Gastrocnemius medialis (tissue), 4 donors: ENCODE data around the gene RFTN1. TPM values are rescaled to one million over a fixed set of nuclear protein-coding genes. Genes with fewer than 3 reads are reported as not detected.
A peak's percentile ranks its signal among the peaks of the same experiment; 100 is the strongest.

ENCODE experiments used
- ATAC-seq, 2 donors: fragments of 150-250 bp; one replicate each; pipeline ENCODE4 v1.9.1; 2016
- DNase-seq, 2 donors: peaks; one replicate each; pipeline ENCODE4 v3.0.0-alpha.2; 2019
- H3K27ac ChIP-seq, 4 donors: fragments of 200-600 bp; sonication (generic); 1 replicate in 1 of 4; 2 replicates in 3 of 4; pipeline ENCODE4 v1.5.1; 2016 to 2018; ENCODE audit warnings: mild to moderate bottlenecking in 2 of 4, moderate library complexity in 1 of 4
- H3K27me3 ChIP-seq, 3 donors: fragments of 200-600 bp; sonication (generic) in 2 of 3; 1 replicate in 1 of 3; 2 replicates in 2 of 3; pipeline versions ENCODE4 v1.5.1 to v1.6.0; 2016 to 2019; ENCODE audit warnings: mild to moderate bottlenecking in 1 of 3, moderate library complexity in 1 of 3
- H3K36me3 ChIP-seq, 2 donors: fragments of 200-600 bp; sonication (generic) in 1 of 2; one replicate each; pipeline ENCODE4 v1.5.1; 2017 to 2018
- H3K4me1 ChIP-seq, 2 donors: fragments of 200-600 bp; sonication (generic) in 1 of 2; one replicate each; pipeline ENCODE4 v1.5.1; 2016 to 2017; ENCODE audit warnings: mild to moderate bottlenecking in 2 of 2
- H3K4me3 ChIP-seq, 4 donors: fragments of 200-600 bp; sonication (generic) in 3 of 4; 1 replicate in 1 of 4; 2 replicates in 3 of 4; pipeline ENCODE4 v1.5.1; 2016 to 2019; ENCODE audit warnings: mild to moderate bottlenecking in 2 of 4
- H3K9me3 ChIP-seq, 3 donors: fragments of 200-600 bp; sonication (generic) in 2 of 3; 1 replicate in 1 of 3; 2 replicates in 2 of 3; pipeline ENCODE4 v1.5.1; 2016 to 2019
- POLR2A ChIP-seq, 2 donors: fragments of 450-650 bp; IDR thresholded peaks; one replicate each; pipeline ENCODE4 v1.6.1; 2017; ENCODE audit warnings: antibody characterized with exemption in 2 of 2, mild to moderate bottlenecking in 2 of 2, moderate library complexity in 2 of 2
- in situ Hi-C, 4 donors: fragments of 200-750 bp; cut with MboI; loops; one replicate each; pipeline versions ENCODE4 v1.15.0 to v1.8.0; 2017; ENCODE audit warnings: low sequenced_read_pairs in 4 of 4
- intact Hi-C: fragments of 100-400 bp; cut with DNase I; formaldehyde crosslinking; loops from one replicate; pipeline ENCODE4 v1.15.1; 2023; ENCODE audit warnings: low total_unique reads
- total RNA-seq, 4 donors: library from RNA; depleted of rRNA; stranded (reverse); fragments of >200 nt; gene quantifications; one replicate each; pipeline versions ENCODE4 v1.1.0 to v1.2.3, GENCODE V29; 2016
- TF ChIP-seq, protein P1 (sequence below), 5 experiments: fragments of 450-650 bp in 3 of 5; fragments of 200-600 bp in 2 of 5; sonication (generic) in 2 of 5; IDR thresholded peaks in 4 of 5; conservative IDR thresholded peaks in 1 of 5; 1 replicate in 4 of 5; 2 replicates in 1 of 5; pipeline ENCODE4 v1.5.1; 2016 to 2019; ENCODE audit warnings: antibody characterized with exemption in 5 of 5, mild to moderate bottlenecking in 3 of 5, moderate library complexity in 3 of 5

RFTN1 gene
- total RNA-seq, 4 donors from 2014 or later = 10.7 to 22.8 (median 11.7) TPM

DNA sequence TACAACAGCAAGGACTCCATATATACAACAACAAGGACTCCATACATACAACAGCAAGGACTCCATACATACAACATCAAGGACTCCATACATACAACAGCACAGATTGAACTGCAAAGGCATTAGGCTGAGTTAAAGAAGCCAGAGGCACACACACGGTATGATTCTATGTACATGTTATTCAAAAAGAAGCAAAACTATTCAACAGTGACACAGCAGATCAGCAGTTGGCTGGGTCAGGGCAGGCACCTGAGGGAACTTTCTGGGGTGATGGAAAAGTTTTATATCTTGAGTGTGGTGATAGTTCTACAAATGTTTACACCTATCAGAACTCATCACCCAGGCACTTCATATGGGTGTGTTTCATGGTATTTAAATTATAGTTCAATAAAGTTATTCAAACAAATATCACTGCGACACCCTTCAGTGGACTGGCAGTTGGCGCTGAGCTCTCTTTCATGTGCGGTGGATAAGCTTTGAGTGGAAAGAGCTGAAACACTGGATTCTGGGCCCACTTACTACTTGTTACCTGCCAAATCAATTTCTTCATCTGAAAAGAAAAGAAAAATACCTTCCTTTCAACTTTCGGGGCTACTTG, 28.0 kb downstream of the RFTN1 start:
- in situ Hi-C loops (no loop called here), intact Hi-C loops (no loop called here)
- TF ChIP-seq, protein P1, sequence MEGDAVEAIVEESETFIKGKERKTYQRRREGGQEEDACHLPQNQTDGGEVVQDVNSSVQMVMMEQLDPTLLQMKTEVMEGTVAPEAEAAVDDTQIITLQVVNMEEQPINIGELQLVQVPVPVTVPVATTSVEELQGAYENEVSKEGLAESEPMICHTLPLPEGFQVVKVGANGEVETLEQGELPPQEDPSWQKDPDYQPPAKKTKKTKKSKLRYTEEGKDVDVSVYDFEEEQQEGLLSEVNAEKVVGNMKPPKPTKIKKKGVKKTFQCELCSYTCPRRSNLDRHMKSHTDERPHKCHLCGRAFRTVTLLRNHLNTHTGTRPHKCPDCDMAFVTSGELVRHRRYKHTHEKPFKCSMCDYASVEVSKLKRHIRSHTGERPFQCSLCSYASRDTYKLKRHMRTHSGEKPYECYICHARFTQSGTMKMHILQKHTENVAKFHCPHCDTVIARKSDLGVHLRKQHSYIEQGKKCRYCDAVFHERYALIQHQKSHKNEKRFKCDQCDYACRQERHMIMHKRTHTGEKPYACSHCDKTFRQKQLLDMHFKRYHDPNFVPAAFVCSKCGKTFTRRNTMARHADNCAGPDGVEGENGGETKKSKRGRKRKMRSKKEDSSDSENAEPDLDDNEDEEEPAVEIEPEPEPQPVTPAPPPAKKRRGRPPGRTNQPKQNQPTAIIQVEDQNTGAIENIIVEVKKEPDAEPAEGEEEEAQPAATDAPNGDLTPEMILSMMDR (IDR thresholded peaks at IDR 0.05 in 4 of 5, conservative IDR thresholded peaks at IDR 0.05 in 1 of 5) = no peak
- TF ChIP-seq POLR2A (IDR thresholded peaks at IDR 0.05) = no peak
- H3K9me3 ChIP-seq = no peaks in the 10 kb centered on the region
- peak overlapping the region in 1 of 4 donors; percentile 8 for H3K27ac ChIP-seq
- peaks cover 20 to 35% of the 10 kb centered on the region in 2 donors for H3K4me1 ChIP-seq
- H3K36me3 ChIP-seq = no peaks in the 10 kb centered on the region
- no peak for DNase-seq
- no peak for ATAC-seq
- no peak overlapping the region for H3K4me3 ChIP-seq
- no peaks in the 10 kb centered on the region for H3K27me3 ChIP-seq

DNA sequence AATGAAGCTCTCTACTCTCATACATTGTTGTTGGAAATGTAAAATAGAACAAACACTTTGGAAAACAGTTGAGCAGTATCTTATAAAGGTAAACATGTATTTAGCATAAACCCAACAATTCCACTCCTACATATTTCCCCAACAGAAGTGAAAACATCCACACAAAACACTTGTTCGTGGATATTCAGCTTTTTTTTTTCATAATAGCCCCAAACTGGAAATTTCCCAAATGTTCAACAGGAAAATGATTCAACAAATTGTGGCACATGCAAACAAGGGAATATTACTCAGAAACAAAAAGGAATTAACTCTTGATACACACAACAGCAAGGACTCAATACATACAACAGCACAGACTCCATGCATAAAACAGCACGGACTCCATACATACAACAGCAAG, 28.5 kb downstream of the RFTN1 start:
- DNase-seq (no peak), ATAC-seq (no peak)
- no peak overlapping the region for H3K4me3 ChIP-seq
- TF ChIP-seq, protein P1 (IDR thresholded peaks at IDR 0.05 in 4 of 5, conservative IDR thresholded peaks at IDR 0.05 in 1 of 5) = no peak
- TF ChIP-seq POLR2A (IDR thresholded peaks at IDR 0.05) = no peak
- no peaks in the 10 kb centered on the region for H3K36me3 ChIP-seq
- H3K4me1 ChIP-seq = peaks cover 20 to 35% of the 10 kb centered on the region in 2 donors
- no peaks in the 10 kb centered on the region for H3K27me3 ChIP-seq
- peak overlapping the region in 2 of 4 donors; percentile 8 to 41 for H3K27ac ChIP-seq
- in situ Hi-C loops = no loop called here
- no peaks in the 10 kb centered on the region for H3K9me3 ChIP-seq
- intact Hi-C loops = no loop called here

DNA sequence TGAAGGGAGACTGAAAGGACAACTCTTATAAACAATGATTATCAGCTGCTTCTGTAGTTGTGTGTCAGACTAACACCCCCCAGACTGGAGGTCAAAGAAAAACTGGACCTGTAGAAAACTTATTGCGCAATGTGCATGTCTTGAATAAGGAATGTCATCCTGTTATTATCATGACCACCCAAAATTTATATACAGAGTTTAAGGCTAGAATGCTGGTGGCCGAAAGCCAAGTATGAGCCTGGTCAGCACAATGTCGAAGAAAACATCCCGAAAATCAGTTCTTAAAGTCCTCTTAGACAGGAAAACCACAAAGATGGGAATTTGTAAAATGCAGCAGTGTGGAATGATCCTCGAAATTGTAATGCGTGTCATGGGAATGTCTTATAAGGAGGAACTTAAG, 29.3 kb downstream of the RFTN1 start:
- in situ Hi-C loops (no loop called here), intact Hi-C loops (no loop called here)
- H3K36me3 ChIP-seq = no peaks in the 10 kb centered on the region
- TF ChIP-seq, protein P1 (IDR thresholded peaks at IDR 0.05 in 4 of 5, conservative IDR thresholded peaks at IDR 0.05 in 1 of 5) = no peak
- no peak for TF ChIP-seq POLR2A (IDR thresholded peaks at IDR 0.05)
- peaks cover 20 to 35% of the 10 kb centered on the region in 2 donors for H3K4me1 ChIP-seq
- peak overlapping the region in 3 of 4 donors; percentile 8 to 41 (median 13) for H3K27ac ChIP-seq
- no peaks in the 10 kb centered on the region for H3K27me3 ChIP-seq
- no peak overlapping the region for H3K4me3 ChIP-seq
- no peaks in the 10 kb centered on the region for H3K9me3 ChIP-seq
- ATAC-seq (no peak), DNase-seq (no peak)

DNA sequence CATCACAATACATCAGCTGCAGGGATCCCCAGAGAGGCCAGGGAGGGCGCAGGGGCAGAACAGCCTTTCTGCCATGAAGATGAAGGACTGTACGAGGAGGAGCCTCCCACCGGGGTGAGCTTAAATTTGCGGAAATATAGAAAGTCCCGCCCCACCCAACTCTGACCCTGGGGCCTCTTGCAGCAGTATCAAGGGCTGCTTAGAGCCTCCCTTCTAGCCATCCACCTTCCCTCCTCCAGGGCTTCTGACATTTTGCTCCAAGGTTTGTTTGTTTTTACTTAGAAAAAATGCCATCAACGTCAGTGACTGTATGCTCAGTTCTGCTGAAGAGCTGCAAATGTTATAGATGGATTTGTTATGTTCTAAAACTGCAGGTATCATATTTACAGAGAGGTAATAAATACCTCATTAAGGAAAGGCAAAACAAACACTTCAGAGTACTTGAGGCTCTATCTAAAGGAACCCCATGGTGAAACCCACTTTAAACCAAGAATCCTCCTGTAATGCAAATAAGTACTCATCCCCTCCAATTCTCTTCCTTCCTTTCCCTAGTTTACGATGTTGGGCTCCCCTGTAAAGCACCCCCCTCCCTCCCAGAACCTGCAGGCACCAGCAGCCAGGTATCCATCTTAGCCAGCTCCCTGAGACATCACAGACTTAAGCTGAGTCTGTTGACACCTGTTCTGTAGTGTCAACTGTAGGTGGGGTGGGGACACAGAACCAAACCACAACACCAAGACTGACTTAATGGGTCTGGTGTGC, 30.5 kb downstream of the RFTN1 start:
- DNase-seq = no peak
- H3K9me3 ChIP-seq = no peaks in the 10 kb centered on the region
- peaks cover 20 to 35% of the 10 kb centered on the region in 2 donors for H3K4me1 ChIP-seq
- in situ Hi-C loops = no loop called here
- TF ChIP-seq POLR2A (IDR thresholded peaks at IDR 0.05) = no peak
- TF ChIP-seq, protein P1 (IDR thresholded peaks at IDR 0.05 in 4 of 5, conservative IDR thresholded peaks at IDR 0.05 in 1 of 5) = no peak
- no peaks in the 10 kb centered on the region for H3K27me3 ChIP-seq
- H3K27ac ChIP-seq = peak overlapping the region in 1 of 4 donors; percentile 37
- no peak overlapping the region for H3K4me3 ChIP-seq
- no peaks in the 10 kb centered on the region for H3K36me3 ChIP-seq
- intact Hi-C loops = no loop called here
- ATAC-seq = no peak
